Astrocyte of the spinal cord (primary cell): ENCODE results near the gene GPA33.

ENCODE experiments used
- DNase-seq: peaks from one replicate; pipeline ENCODE4 v3.0.0; 2011; ENCODE audit warnings: low read depth, low spot score
- H3K4me3 ChIP-seq: 2 replicates; pipeline ENCODE4 v1.5.1; 2011; ENCODE audit warnings: low read depth, mild to moderate bottlenecking, low read length, moderate library complexity
- in situ Hi-C: cut with HindIII; loops from 2 replicates; pipeline ENCODE4 v1.10.0; 2017; ENCODE audit warnings: low sequenced_read_pairs
- TF ChIP-seq, protein P1 (sequence below): IDR thresholded peaks from 2 replicates; pipeline ENCODE4 v1.5.1; 2012; ENCODE audit warnings: low read depth, mild to moderate bottlenecking, low read length, inconsistent platforms

The GPA33 gene

DNA sequence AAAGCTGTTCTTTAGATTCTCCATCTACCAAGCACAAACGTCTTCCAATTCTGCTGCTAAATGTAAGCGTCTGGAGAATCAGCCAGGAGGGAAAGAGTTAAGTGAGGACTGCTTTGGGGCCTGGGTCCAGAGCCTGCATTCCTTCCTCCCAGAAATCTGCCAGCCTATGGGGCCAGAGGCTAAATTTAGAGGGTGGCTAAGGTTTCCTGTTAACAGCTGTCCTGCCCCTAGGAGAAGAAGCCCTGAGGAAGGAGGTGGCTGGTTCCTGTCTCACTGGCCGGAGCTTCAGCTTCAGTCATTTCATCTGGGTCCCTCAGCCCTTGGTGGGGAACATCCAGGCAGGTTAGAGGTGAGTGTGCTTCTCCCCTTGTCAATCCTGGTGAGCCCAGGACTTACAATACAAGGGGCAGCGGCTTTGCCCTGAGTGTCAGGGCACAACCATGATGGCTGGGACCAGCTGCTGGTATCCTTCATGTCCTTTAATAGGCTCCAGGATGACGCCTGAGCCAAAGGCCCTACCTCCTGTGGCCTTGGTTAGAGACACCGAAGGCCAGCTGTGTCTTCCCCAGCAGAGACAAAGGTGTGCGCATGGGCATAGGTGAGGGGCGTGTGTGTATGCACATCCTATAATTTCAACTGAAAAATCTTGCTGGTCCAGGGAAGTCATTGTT, 3.8 kb upstream of the GPA33 start, which contains the start of gene STYXL2:
STYXL2 (plus strand) TSS at position 230 of the 671 bp plus-strand sequence. CDS start 775 bp downstream, outside the sequence.
- H3K4me3 ChIP-seq, result no peak within 1 kb of the TSS
- TF ChIP-seq, protein P1, sequence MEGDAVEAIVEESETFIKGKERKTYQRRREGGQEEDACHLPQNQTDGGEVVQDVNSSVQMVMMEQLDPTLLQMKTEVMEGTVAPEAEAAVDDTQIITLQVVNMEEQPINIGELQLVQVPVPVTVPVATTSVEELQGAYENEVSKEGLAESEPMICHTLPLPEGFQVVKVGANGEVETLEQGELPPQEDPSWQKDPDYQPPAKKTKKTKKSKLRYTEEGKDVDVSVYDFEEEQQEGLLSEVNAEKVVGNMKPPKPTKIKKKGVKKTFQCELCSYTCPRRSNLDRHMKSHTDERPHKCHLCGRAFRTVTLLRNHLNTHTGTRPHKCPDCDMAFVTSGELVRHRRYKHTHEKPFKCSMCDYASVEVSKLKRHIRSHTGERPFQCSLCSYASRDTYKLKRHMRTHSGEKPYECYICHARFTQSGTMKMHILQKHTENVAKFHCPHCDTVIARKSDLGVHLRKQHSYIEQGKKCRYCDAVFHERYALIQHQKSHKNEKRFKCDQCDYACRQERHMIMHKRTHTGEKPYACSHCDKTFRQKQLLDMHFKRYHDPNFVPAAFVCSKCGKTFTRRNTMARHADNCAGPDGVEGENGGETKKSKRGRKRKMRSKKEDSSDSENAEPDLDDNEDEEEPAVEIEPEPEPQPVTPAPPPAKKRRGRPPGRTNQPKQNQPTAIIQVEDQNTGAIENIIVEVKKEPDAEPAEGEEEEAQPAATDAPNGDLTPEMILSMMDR, result no peak
- in situ Hi-C loops, result no loop called here
- no peak for DNase-seq

DNA sequence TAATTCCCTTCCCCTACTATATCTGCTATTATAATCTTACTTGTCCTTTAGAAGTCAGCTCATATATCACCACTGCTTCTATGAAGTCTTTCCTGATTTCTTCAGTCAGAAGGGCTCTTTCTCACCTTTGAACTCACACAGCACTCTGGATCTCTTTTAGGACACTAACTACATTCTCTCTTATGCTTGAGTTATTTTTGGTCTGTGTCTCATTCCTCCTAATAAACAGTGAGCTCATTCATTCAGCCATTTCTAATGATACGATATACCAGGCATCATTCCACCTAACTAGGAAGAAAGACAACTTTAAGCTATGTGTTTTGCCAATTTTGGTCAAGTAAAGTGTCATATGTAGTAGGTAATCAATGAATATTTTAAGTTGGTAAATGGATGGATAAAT, 2.5 kb upstream of the GPA33 start:
- in situ Hi-C loops, result no loop called here
- DNase-seq, result no peak
- H3K4me3 ChIP-seq, result no peak overlapping the region
- TF ChIP-seq, protein P1, result no peak

DNA sequence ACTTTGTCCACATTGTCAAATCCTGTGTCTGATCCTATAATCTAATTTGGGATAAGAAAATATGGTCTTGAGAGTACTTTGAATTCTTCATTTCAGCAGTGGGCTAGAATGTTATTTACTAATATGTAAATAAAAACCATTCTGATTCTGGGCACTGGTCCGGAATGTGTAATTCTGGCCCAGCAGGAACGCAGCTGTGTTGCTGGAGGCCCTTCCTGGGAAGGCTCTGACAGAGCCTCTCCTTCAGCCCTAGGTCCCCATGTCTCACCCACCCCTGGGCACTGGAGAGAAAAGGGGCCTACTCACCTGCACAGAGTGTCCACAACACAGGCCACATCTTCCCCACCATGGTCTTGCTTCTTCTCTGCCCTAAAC, 251 bp downstream of the GPA33 start:
- in situ Hi-C loops, result no loop called here
- TF ChIP-seq, protein P1, result no peak
- no peak for DNase-seq
- no peak overlapping the region for H3K4me3 ChIP-seq

DNA sequence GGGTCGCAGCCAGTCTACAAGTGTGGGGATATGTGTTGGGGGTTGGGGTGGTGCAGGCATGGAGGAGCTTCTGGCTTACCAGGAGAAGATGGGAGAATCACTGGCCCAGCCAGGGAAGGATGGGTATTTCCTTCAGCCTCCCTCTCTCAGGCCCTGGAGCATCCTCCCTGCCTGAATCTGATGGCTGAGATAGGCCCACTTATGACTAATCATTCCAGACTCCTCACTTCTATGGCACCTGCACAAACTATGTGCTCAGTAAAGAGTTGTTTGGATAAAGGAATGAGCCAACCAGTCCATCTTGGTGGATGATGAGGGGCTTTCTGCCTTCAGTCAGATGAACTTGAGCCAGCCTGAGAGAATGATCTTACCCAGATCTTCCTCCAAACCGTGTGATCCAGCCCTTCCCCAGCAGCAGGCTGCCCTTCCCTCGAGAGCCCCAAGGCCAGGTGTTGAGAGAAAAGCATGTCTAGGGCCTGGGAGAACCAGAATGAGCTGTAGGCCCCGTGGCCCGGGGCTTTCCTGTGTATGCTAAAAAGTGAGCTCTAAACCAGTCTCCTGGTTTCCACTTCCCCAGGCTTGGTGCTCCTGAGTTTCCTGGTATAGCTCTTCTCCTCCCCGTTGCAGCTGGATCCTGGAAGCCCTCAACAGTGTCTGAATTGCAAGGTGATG, 1.3 kb downstream of the GPA33 start:
- H3K4me3 ChIP-seq, result no peak overlapping the region
- TF ChIP-seq, protein P1, result no peak
- DNase-seq, result no peak
- in situ Hi-C loops, result no loop called here

DNA sequence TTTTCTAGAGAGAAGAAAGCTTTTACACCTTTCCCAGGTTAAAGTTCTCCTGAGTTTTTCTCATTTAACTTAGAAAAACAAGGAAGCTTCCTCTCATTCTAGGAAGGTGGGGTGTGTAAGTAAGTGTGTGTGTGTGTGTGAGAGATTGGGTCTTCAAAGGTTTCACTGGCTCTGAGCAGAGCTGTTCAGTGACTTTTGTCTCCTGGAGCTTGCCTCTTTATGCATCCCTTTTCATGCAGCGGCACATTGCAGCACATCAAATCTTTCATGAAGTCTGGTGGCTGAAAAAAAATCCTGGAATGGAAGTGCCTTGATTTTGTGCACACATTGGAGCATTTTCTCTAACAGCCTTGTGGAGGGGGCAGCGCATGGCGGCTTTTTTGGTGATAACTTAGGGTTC, 3.4 kb downstream of the GPA33 start:
- in situ Hi-C loops, result no loop called here
- DNase-seq, result no peak
- no peak overlapping the region for H3K4me3 ChIP-seq
- TF ChIP-seq, protein P1, result no peak

DNA sequence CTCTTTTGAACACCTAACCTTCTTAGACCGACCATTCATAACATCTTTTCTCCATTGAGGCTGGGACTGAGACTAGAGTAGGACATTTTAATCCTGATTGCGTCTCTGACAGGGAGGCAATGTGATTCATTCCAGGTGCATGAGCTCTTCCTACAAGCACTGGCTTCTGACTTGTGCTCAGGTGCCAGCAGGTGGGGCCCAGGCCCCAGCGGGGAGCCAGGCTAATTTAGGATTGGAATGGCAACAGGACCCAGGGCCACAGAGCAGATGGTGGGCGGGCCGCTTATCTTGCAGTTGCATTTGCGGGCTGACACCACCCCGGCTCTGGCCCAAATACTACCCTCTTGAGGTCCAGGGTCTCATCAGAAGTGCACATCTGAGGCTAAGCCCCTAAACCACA, 4.1 kb downstream of the GPA33 start:
- in situ Hi-C loops, result no loop called here
- no peak overlapping the region for H3K4me3 ChIP-seq
- DNase-seq, result no peak
- TF ChIP-seq, protein P1, result no peak
